MV-4-11 (cell line): Measurements from ENCODE around the gene TBL1X.
"Not testable (repeated sequence)": the region's sequence is repeated elsewhere in the genome, so short reads cannot be mapped to it uniquely, and the experiment has no call there.

Source experiments
- DNase-seq: peaks from one replicate; lab custom pipeline; 2025; lab: John Stamatoyannopoulos, UW

TBL1X gene

DNA sequence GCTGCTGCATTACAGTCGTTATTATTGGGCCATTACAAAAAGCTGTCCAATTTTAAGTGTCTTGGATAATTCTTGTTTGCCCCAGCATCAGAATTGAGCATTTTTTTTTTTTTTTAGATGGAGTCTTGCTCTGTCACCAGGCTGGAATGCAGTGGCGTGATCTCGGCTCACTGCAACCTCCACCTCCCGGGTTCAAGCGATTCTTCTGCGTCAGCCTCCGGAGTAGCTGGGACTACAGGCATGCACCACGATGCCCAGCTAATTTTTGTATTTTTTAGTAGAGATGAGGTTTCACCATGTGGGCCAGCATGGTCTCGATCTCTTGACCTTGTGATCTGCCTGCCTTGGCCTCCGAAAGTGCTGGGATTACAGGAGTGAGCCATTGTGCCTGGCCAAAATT, 71.3 kb downstream of the TBL1X start:
- not testable (repeated sequence) for DNase-seq

GRCh38 chrX:9537781-9538180, 72.9 kb downstream of the TBL1X start:
- DNase-seq, result no peak

GRCh38 chrX:9538544-9539045, 73.7 kb downstream of the TBL1X start:
- no peak for DNase-seq

- DNase-seq, result no peak
Measured at GRCh38 chrX:9539605-9540387, 74.9 kb downstream of the TBL1X start.

DNA sequence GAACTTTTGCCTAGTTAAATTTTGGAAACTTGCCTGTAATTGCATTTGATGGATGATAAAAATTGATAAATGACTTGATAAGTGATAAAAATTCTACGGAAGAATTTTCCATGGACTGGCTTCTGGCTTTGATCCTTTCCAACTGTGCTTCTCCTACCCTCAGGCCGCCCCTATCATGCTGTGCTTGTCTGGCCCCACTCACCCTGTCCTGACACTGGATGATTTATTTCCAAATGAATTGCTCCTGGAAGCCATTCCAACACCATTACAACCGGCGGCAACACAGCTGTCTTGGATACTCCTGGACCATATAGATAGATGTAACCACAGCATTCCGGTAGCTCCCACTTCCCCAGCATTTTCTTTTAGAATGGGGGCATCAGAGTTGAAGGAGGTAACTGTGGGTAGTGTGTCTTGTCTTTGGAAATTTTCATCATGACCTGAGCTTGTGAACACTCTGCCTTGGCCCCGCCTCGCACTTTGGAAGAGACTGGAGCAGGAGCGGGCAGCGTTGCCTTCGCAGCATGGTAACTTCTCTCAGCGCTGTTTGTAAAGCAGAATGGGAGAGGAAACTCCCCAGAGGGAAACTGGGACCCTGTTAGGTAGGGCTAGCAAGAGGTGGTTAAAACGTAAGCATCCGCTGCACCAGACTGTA, 77.4 kb downstream of the TBL1X start:
- no peak for DNase-seq

GRCh38 chrX:9542761-9543111, 77.9 kb downstream of the TBL1X start:
- DNase-seq, result no peak

DNA sequence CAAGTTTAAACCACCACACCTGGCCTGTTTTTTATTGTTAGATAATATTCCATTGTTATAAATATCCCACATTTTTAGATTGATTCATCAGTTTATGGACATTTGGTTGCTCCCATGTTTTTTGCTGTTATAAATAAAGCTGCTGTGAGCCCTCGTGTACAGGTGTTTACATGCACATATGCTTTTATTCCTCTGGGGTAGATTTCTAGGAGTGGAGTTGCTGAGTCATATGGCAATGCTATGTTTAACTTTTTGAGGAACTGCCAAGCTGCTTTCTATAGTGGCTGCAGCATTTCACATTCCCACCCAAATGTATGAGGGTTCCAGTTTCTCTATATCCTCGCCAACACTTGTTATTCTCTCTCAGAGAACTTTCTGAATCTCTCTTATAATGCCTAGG, 90.5 kb downstream of the TBL1X start:
- DNase-seq, result peak; percentile 56

DNA sequence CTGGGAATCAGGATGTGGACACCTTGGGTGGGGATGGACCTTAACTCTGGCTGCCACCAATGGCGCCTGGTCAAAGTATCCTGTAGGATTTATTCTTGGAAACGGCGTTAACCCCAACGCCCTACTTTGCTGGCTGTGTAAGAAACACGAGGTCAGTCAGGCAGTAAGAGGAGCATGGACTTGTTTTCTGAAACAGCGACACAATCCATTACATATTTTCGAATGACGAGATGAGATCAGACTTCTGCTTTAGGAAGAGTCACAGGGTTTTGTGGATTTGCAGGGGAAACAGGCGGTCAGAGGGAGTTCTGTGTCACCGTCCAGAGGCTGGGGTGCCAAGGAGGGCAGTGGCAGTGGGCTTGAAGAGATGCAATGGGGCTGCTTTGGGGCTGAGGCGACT, 92.2 kb downstream of the TBL1X start:
- peak; percentile 16 for DNase-seq

GRCh38 chrX:9557521-9557920, 92.7 kb downstream of the TBL1X start:
- DNase-seq, result no peak

DNA sequence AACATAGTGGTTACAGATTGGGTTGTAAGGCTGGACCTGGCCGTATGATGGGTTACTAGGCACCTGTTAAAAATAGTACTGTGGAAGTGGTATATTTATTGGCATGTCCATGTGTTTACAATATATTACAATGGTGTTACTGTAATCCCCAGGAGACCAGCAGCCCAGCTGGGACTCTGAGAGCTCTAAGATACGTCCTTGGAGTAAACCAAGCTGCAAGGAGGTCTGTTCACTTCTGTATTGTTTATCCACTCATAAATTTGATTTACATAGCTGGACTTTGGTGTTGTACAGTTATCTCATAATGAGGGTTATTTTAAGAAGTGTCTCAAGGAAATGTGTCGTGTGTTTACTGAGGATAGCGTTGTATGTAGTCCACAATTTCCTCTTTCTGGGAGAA, 93.8 kb downstream of the TBL1X start:
- peak; percentile 67 for DNase-seq

DNA sequence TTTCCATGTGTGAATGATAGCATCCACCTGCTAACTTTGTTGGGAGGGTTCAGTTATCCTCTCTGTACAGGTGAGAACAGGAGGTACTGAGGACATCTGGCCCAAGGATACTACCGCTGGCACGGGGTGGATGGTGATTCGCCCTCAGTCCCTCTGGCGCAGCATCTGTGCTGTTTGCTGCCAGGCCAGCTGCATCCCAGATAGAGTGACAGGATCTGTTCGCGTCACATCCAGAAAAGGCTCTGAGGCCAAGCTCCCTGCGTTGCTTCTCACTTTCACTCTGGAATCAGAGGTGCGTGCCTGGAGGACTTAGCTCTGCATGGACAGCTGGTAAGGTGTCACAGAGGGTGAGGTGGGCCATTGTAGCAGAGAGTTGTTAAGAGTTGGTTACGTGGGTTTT, 95.4 kb downstream of the TBL1X start:
- DNase-seq, result no peak

- DNase-seq, result no peak
Measured at GRCh38 chrX:9561199-9561598, 96.3 kb downstream of the TBL1X start.

- DNase-seq, result no peak
Measured at GRCh38 chrX:9562851-9563250, 98.0 kb downstream of the TBL1X start.

DNA sequence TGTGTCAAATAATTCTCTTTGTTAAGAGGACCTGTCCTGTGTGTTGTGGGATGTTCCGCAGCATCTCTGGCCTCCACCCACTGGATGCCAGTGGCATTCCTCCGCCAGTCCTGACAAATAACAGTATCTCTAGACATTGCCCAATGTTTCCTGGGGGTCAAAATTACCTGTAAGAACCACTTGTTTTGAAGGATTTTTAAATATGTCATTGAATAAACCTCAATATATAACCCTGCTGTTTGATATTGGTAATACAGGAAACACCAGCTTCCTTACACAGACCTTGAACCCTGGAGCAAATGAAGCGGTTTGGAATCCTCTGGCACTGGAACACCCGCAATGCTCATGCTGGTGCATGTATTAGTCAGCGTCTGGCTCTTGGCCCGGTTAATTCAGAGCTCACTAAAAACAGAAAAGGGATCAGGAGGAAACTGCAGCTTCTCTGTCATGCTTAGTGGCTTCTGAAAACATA, 101.3 kb downstream of the TBL1X start:
- DNase-seq, result peak; percentile 43

GRCh38 chrX:9569876-9570301, 105.0 kb downstream of the TBL1X start:
- DNase-seq, result no peak

- no peak for DNase-seq
Measured at GRCh38 chrX:9573282-9574106, 108.6 kb downstream of the TBL1X start.

DNA sequence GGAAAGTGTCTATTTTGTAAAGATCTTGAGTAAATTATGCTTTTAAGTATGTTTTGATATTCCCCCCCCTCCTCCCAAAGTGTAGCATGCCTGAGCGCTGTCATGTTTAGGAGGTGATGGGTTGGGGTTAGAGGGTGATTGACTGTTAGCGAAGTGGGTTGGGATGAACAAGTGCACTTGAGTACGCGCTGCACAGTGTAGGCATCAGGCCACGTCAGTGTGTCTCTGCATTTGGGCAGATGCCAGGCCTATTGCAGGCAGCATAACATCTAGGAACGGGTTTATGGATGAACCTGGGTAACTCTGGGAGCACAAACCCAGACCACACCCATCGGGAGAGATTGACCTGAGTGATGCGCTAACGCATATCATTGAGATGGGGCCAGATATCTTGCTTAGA, 111.2 kb downstream of the TBL1X start:
- DNase-seq, result no peak

DNA sequence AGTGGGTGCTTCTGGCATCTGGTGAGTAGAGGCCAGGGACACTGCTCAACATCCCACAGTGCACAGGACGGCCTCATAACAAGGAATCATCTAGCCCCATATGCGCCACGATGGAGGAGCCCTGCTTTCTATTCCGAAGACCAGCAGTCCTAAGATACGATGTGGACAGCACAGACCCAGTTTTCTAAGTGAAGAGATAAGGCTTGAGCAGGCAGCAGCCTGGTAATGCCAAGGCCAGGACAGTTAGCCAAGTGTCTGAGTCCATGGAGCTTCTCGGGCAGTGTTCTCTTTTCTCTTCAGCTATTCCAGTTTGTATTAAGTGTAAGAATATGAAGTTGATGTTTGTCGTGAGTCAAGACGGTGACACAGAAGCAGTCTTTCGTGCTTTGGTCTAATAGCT, 112.7 kb downstream of the TBL1X start:
- DNase-seq, result no peak

GRCh38 chrX:9578083-9578779, 113.4 kb downstream of the TBL1X start:
- no peak for DNase-seq

- no peak for DNase-seq
Measured at GRCh38 chrX:9581771-9582385, 117.0 kb downstream of the TBL1X start.

- no peak for DNase-seq
Measured at GRCh38 chrX:9582956-9583355, 118.1 kb downstream of the TBL1X start.

GRCh38 chrX:9586992-9587392, 122.1 kb downstream of the TBL1X start:
- no peak for DNase-seq
